Activated CD4-positive, alpha-beta T cell treated with anti-CD3 and anti-CD28 coated beads, Interleukin-2, amount 50 U/mL, for 24 hours (primary cell): ENCODE measurements around the gene NOTCH1.
"Not testable (repeated sequence)": the region's sequence is repeated elsewhere in the genome, so short reads cannot be mapped to it uniquely, and the experiment has no call there.

Source experiments
- DNase-seq, 2 donors: peaks; one replicate each; pipeline ENCODE4 v3.0.0-alpha.2; 2020; ENCODE audit warnings: low read depth in 1 of 2, low spot score in 1 of 2

The NOTCH1 gene

DNA sequence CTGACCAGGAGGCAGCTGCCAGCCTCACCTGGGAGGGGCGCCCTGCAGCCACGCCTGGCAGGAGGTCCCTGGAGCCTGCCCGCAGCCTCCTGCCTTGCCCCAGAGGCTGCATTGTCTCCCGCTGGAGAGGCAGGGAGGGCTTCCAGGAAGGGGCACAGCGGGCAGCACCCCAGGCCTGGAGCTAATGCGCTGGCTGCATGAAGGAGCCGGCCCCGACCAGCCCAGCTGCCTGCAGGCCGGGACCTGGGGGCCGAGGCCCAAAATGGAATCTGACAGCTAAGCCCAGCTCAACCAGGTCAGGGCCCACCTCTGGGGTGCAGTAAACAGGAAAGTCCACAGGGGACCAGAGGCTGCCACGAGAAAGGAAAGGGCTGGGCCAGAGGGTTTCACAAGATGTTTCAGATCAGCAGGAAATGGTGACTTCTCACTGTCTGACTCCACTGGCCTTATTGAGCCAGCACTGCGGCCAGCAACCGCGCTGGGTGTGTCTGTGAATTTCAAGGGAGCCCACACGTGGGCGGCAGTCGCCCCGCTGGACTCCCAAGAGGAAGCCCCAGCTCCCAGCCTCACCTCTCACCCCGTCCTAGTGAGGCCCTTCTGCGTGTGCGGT, 18.6 kb upstream of the NOTCH1 start:
- DNase-seq: no peak

DNA sequence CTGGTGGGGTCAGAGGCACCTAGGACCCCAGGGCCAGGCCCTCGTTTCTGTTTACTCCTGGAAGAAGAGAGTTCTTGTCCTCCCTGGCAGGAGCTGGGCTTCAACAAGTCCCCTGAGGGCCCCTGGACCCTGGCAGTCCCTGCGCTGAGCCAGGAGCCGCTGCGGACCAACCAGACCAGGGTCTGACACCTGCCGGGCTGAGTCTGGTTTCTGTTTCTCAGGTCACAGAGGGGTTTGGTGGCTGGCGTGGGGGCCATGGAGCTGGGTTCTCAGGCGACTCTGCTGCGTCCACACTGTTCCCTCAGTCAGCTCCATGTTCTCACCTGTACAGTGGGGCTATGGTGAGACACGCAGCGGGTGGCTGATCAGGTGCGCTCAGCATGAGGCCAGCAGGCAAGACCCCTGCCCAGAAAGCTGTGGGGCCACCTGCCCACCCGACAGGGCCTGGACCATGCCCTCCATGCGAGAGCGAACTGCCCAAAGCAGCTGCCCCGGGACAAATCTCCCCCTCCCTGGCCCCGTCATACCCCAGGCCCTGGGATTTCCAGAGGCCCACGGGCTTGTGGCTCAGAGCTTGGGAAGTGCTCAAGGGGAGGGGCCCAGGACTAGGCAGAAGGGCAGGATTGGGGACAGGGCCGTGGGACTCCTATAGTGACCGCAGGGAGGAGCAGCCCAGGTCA, 17.9 kb upstream of the NOTCH1 start:
- DNase-seq: no peak

DNA sequence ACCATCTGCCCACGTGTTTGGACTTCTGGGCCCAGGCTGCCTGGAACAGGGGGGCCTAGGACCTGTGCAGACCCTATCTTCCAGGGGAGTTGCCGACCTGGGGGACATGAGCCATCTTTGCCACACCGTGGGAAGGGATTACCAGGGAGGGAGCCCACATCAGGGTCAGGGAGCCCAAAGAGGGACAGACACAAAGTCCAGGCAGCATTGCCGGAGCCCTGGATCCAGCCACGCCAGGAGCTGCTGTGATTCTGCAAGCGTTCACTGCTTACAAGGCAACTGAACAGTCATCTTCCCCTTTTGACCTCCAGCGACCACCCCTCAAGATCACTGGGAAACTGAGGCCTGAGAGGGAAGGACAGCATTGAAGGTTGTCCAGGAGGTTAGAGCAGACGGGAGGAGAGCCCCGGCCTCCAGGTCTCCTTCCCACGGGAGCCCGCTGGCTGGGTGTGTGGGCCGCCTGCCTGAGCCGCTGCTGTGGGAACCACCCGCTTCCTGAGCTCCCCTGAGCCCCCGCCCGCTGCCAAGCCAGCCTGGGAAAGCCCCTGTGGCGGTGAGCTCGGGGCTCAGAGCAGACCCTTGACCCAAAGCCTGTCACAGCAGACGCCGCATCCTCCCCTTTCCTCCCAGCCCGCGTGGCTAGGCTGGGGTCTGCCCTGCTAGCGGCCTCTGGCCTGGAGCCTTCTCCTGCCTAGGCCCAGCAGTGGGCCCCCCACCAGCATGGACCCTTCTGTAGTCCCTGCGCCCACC, 17.1 kb upstream of the NOTCH1 start:
- no peak for DNase-seq

DNA sequence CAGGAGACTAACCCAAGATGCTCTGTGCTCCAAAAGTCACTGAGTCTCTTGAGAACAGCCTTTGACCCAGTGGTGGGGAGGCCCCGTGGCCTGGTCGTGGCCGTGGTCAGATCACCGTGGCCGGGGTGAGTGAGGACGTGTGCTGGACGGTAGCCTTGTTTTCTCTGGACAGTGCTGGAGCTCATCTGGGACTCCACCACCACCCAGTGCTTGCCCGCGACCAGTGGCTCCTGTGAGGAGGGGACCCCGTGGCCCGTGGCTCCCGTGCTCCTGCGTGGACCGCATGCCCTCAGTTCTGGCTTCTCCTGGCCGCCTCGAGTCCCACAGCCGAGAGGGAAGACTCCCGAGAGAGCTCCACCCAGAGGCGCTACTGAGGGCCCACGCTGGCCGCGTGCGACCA, 15.9 kb upstream of the NOTCH1 start:
- DNase-seq: no peak

DNA sequence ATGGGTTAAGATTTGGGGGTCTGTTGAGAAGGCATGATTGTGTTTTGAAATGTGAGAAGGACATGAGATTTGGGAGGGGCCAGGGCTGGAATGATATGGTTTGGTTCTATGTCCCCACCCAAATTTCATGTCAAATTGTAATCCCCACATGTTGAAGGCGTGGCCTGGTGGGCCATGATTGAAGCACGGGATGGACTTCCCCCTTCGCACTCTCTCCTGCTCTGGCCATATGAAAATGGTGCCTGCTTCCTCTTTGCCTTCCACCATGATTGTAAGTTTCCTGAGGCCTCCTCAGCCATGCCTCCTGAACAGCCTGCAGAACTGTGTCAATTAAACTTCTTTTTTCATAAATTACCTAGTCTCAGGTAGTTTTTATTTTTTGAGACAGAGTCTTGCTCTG, 14.7 kb upstream of the NOTCH1 start:
- no peak for DNase-seq

DNA sequence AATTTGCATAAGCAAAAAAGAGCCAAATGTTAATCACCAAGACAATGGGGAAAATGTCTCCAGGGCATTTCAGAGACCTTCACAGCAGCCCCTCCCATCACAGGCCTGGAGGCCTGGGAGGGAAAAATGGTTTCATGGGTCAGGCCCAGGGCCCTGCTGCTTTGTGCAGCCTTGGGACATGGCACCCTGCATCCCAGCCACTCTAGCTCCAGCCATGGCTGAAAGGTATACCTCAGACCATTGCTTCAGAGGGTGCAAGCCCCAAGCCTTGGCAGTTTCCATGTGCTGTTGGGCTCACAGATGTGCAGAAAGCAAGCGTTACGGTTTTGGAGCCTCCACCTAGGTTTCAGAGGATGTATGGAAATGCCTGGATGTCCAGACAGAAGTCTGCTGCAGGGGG, 13.5 kb upstream of the NOTCH1 start:
- DNase-seq: not testable (repeated sequence)

DNA sequence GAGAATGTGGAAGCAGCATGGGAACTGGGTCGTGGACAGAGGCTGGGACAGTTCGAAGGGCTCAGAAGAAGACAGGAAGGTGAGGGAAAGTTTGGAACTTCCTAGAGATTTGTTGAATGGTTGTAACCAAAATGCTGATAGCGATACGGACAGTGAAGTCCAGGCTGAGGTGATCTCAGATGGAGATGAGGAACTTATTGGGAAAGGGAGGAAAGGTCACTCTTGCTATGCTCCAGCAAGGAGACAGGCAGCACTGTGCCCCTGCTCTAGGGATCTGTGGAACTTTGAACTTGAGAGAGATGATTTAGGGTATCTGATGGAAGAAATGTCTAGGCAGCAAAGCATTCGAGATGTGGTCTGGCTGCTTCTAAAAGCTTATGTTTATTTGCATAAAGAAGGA, 13.0 kb upstream of the NOTCH1 start:
- DNase-seq: not testable (repeated sequence)

DNA sequence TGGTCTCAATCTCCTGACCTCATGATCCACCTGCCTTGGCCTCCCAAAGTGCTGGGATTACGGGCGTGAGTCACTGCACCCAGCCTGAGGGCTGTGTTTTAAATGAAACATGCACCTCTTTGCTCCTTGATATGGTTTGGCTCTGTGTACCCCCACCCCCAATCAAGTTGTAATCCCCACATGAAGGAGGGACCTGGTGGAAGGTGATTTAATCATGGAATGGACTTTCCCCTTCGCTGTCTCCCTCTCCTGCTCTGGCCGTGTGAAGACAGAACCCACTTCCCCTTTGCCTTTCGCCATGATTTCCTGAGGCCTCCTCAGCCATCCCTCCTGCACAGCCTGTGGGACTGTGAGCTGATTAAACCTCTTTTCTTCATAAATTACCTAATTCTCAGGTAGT, 12.5 kb upstream of the NOTCH1 start:
- DNase-seq: no peak

DNA sequence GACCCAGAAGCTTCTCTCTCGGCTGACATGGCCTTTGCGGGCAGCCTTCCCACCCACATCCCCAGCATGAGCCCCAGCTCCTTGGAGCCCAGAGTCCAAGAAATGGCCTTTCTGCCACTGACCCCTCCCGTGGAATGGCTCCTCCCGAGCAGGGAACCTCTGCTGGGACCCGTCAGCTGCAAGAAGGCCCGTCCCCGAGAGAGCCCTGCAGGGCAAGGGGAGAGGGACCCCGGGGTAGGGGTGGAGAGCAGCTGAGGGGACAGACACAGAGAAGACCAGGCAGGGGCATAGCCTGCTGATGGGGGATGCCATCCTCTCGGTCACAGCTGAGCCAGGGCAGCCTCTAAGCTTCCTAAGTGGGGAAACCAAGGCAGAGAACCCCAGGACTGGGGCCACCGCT, 11.2 kb upstream of the NOTCH1 start:
- DNase-seq: no peak

DNA sequence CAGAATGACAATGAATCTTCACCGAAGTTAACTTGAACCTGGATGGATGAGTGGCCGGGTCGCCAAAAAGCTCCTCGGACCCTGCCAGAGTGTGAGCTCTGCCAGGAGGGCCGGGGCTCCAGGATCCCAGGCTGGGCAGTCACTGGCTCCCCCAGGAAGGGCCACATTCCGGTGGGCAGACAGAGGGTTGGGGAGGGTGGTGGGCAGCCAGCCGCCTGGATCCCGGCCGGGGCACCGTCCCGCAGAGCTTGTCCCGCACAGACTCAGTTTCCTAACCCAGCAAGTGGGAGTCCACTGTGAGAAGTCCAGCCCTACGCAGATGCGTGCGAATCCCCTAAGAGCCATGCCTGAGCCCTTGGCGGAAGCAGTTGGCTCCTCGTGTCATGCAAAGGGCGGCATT, 10.3 kb upstream of the NOTCH1 start:
- no peak for DNase-seq

DNA sequence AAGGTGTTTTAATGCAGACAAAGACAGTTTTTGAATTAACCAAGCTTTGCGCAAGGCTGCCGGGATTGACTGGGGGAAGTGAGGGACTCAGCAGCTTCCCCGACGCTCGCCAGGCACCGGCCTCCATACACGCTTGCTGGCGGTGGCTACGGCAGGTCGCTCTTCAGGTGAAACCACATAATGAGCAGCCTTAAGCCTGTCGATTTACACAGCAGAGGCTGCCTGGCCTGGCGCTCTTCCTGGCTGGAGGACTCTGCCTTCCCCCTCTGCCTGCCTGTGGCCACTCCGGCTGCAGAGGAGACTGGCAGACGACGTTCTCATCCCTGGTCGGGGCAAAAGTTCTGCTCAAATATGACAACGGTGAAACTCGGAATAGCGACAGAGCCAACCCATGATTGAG, 9.0 kb upstream of the NOTCH1 start:
- DNase-seq: no peak

DNA sequence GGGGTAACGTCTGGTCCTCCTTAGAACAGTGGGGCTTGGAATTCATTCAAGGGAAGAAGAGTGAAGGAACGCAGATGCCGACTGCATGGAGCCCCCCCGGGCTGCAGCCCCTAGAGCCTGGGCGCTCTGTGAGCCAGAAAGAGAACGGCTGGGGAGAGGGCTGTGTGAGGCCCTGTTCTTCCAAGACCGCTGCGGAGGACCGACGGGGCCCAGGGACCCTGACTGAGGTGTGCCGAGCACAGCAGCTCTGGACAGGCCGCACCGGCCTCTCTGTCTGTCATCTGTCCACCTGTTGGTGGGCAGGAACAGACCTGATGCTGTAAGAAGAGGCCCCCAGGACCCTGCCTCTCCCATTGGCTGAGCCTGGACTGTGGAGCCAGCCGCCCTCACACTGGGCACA, 7.7 kb upstream of the NOTCH1 start:
- DNase-seq: no peak

DNA sequence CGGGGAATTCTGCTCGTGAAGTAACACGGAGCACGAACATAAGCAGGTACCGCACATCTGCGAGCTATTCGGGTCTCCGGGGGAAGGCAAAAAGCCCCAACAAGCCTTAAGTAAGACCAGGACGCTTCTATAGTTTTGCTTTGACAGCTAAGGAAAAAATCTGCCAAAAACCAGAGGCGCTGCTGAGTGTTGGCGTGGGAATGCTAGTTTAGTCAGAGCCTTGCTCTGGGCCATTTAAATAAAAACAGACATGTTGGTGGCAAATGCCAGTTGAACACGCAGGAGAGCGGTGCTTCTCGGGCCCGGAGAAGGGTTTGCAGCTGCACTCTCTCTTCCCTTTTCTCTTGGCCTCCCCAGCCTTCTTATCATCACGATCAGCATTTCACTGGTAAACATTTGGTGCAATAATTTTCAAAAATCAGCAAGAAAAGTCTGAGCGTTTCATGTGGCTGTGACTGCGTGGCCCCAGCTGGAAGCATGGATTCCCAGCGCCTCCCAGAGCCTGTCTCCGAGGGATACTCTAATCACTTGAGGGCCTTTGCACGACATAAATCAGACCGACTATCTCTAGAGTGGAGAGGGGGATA, 6.4 kb upstream of the NOTCH1 start:
- no peak for DNase-seq

DNA sequence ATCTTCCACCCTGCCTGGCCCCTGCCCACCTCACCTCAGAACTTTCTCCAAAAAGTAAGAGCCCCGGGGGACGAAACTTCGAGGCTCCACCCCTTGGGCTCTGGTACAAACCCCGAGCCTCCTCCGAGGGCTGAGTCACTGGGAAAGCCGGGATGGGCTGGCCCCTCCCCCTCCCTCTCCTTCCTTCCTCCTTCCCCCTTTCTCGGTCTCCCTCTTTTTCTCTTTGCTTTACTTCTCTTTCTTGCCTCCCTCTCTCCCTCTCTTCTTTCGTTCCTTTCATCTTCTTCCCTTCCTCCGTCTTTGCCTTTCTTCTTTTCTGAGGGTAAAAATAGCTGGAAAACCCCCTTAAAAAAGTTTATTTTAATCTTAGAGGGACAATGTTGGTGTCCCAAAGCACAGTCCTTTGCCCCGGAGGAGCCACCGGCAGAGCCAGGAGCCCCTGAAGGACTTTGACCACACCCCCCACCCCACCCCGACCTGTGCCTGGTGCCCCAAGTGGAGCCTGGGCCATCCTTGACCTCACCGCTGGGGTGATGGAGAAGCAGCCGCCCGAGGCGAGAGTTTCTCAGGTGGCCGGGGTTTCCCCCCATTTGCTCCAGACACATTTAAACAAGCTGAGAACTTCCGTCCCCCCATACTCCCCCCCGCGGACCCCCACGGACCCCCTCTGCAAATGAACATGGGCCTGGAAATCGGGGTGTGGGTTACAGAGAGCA, 5.7 kb upstream of the NOTCH1 start:
- no peak for DNase-seq

DNA sequence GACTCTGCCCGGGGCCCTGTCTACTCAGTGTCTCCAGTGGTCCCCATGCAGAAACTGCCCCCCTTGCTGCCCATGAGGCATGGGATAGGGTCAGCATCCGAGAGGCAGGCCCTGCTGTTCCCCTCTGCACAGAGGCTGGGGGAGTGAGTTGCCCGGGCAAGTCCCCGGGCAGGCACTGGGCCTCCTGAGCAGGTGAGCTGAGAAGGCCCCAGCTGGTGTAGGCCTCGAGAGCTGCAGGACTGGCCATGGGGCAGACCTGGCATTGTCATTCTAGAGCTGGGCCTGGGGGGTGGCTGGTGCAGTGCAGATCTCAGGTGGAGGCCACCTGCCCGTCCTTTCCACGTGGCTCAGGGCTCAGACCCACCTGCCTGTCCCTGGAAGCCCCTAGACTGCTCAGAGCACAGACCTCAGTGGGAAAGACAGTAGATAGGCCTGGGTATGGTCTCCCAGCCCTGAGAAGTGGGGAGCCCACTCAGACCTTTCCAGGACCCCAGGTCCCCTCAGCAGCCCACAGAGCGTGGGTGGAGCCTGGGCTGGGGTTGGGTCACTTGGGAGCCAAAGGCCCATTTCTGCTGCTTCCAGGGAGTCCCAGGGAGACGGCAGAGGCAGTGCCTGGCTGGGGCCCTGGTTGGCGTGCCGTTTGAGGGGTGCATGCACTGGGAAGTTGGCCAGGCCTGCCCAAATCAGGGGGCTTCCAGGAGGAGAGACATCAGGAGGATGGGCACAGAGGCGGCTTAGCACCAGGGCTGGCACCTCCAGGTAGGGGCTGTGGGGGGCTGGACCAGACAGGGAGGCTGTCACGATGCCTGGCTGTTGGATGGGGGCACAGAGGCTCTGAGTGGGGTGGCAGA, 4.8 kb upstream of the NOTCH1 start:
- DNase-seq: no peak

DNA sequence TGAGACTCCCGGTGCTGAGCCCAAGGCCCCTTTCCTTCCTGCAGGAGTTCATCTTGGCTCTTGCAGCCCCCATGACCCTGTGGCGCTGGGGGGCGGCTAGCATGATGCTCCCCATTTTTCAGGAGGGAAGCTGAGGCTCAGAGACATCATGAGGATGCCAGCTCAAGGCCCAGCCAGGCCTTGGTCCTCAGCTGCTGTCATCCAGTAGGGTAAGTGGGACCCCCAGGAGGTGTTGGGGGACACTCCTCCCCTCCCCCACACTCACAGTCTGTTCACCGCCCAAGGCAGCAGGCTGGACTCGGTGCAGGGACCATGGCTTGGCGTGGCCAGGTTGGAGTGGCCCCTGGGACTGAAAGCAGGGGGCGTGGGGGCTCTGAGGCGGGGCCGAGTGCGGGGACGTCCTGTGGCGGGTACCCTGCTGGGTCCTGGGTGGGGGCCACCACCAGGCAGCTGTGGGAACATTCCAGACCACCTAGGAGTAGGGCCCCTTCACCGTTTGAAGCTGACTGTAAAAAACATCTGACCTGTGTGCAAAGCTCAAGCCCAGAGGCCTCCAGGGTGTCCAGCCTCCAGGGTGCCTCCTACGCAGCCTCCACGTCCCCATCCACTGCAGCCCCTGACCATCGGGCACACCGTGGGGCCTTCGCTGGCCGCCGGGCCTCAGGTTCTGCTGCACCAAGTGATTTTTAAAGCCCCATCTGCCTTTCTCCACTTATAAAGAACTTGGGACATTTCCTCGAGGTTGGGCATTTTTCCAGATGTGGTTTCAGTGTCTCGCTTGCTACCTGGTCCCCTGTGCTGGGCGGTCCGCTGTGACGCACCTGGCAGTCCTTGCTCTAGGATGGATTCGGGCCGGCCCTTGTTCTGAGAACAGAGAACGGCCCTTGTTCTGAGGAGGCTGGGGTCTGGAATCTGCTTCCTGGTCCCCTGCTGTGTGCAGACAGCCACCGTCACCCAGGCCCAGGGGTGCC, 3.4 kb upstream of the NOTCH1 start:
- DNase-seq: no peak

DNA sequence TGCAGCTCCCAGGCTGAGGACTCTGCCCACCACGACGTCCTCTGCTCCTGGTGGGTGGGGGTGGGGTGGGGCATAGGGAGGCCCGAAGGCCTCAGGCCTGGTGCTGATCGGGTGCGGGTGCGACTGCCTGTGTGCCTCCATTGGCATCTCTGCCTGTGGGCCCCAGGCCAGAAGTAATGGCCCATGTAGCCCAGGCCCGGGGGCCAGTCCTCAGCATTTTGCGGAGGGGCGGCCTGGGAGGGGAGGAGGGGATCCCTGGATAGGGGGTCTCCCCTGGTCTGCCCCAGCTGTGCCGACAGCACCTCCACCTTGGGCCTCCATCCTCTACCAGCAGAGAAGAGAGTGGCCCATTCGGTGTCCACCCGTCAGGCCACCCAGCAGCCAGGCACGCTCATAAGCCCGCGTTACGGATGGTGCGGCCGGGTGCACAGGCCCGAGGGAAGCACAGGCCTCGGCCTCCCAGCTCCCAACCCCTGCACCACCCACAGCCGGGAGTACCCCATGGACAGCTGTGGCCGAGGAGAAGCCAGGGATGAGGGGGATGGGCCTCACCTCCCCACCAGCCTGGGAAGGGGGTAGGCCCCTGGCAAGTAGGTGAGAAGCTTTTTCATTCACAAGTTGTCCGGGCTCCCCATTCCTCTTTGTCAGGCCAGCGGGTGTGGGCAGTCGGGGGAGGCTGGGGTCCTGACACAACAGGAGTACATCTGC, 1.8 kb upstream of the NOTCH1 start:
- DNase-seq: no peak

DNA sequence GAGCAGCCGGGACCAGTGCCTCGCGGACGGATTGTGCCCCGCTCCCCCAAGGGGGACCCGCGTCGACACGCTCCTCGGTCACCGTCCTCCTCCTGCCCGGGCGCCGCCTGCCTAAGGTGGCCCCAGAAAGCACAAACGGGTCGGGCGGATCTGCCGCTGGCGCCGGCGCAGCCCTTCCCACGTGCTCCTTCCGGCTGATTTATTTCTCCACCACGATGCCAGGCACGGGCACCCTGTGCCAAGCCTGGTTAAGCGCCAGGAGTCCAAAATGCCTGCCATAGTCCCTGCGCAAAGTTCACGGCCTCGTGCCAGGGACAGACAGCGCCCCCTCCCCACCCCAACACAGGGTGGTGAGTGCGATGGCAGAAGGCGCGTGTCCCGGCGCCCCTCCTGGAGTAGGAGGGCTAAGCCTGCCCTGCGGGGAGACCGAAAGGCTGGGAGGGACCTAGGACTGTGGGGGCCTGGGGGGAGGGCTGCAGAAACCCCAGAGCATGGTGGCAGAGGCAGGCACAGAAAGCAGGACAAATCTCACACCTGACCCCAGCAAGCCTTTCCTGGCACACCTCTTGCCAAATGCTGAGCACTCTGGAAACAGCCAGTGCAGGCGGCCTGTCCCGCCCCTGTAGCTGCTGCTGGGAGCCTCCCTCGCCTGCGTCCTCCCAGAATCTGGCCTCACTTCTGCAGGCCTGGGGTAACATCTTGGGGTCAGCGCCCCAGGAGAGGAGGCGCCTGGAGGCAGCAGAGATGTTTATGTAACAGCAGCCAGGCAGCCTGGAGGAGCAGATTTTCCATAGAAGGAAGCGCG, 1.1 kb upstream of the NOTCH1 start:
- peak in 1 of 2 donors; percentile 21 for DNase-seq
